ENCODE data around the gene DPP8.

DNA sequence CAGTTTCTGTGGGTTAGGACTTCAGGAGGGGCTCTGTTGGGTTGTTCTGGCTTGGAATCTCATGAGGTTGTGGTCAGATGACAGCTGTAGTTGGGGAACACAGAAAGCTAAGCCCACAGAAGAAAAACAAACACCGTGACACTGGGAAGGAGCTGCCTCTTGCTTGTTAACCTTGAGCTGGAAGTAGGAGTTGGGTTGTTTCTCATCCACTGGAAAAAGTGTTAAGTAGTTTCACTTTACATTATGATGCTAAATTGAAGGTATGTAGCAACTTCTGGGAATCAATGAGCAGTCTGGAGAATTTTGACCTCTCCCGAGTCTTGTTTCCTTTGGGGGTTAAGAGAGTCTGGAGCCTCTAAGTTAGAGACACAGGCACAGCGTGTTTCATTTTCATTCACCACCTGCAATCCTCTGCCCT lies 33.2 kb upstream of the DPP8 start:
- no peak for TF ChIP-seq JUNB (IDR thresholded peaks at IDR 0.05)
- TF ChIP-seq, protein P1, sequence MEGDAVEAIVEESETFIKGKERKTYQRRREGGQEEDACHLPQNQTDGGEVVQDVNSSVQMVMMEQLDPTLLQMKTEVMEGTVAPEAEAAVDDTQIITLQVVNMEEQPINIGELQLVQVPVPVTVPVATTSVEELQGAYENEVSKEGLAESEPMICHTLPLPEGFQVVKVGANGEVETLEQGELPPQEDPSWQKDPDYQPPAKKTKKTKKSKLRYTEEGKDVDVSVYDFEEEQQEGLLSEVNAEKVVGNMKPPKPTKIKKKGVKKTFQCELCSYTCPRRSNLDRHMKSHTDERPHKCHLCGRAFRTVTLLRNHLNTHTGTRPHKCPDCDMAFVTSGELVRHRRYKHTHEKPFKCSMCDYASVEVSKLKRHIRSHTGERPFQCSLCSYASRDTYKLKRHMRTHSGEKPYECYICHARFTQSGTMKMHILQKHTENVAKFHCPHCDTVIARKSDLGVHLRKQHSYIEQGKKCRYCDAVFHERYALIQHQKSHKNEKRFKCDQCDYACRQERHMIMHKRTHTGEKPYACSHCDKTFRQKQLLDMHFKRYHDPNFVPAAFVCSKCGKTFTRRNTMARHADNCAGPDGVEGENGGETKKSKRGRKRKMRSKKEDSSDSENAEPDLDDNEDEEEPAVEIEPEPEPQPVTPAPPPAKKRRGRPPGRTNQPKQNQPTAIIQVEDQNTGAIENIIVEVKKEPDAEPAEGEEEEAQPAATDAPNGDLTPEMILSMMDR (IDR thresholded peaks at IDR 0.05) = no peak
- no peak for TF ChIP-seq RNF2 (IDR thresholded peaks at IDR 0.05; ENCODE audit: borderline replicate concordance, low read depth)
- TF ChIP-seq POLR2A (IDR thresholded peaks at IDR 0.05; ENCODE audit: low read length) = no peak
- TF ChIP-seq, protein P2, sequence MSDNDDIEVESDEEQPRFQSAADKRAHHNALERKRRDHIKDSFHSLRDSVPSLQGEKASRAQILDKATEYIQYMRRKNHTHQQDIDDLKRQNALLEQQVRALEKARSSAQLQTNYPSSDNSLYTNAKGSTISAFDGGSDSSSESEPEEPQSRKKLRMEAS (IDR thresholded peaks at IDR 0.05) = no peak

All from A549 (cell line).